Ishikawa (cell line): ENCODE results near the gene LRPAP1.

Source experiments
- CEBPB ChIP-seq: IDR thresholded peaks from 2 replicates; pipeline ENCODE4 v1.6.1; 2012
- CREB1 ChIP-seq: IDR thresholded peaks from 2 replicates; pipeline ENCODE4 v1.6.1; 2012; ENCODE audit warnings: low read depth
- EGR1 ChIP-seq: IDR thresholded peaks from 2 replicates; pipeline ENCODE4 v1.6.1; 2012
- EP300 ChIP-seq: IDR thresholded peaks from 2 replicates; pipeline ENCODE4 v1.6.1; 2012; ENCODE audit warnings: borderline replicate concordance
- FOXM1 ChIP-seq: IDR thresholded peaks from 2 replicates; pipeline ENCODE4 v1.6.1; 2012; ENCODE audit warnings: low read depth, borderline replicate concordance
- NFIC ChIP-seq: IDR thresholded peaks from 2 replicates; pipeline ENCODE4 v1.6.1; 2012
- TAF1 ChIP-seq: IDR thresholded peaks from 2 replicates; pipeline ENCODE4 v1.6.1; 2012; ENCODE audit warnings: low read depth, mild to moderate bottlenecking
- TCF12 ChIP-seq: IDR thresholded peaks from 2 replicates; pipeline ENCODE4 v1.6.1; 2012; ENCODE audit warnings: low read depth
- TEAD4 ChIP-seq: IDR thresholded peaks from 2 replicates; pipeline ENCODE4 v1.6.1; 2012
- YY1 ChIP-seq: IDR thresholded peaks from 2 replicates; pipeline ENCODE4 v1.6.1; 2012; ENCODE audit warnings: low read depth
- ZBTB7A ChIP-seq: IDR thresholded peaks from 2 replicates; pipeline ENCODE4 v1.6.1; 2012; ENCODE audit warnings: low read depth
- TF ChIP-seq, protein P1 (sequence below): IDR thresholded peaks from 2 replicates; pipeline ENCODE4 v1.6.1; 2012; ENCODE audit warnings: low read depth, mild to moderate bottlenecking
- TF ChIP-seq, protein P2 (sequence below): IDR thresholded peaks from 2 replicates; pipeline ENCODE4 v1.6.1; 2012
- TF ChIP-seq, protein P3 (sequence below): IDR thresholded peaks from 2 replicates; pipeline ENCODE4 v1.6.1; 2012

Gene LRPAP1

DNA sequence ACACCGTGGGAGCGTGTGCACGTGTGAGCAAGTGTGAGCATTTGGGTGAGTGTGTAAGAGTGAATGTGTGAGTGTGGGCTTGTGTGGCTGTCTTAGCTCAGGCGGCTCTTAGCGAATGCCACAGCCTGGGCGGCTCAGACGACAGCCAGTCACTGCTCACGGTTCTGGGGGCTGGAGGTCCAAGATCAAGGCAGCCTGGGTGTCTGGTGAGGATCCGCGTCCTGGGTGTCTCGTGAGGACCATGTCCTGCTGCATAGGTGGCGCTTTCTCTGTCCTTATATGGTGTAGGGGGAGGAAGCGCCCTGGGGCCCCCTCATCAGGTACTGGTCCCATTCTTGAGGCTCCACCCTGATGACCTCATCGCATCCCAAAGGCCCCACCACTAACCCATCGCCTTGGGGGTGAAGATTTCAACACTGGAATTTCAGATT, 64.6 kb downstream of the LRPAP1 start:
- TF ChIP-seq EGR1: no peak
- TF ChIP-seq FOXM1: no peak
- TF ChIP-seq YY1: no peak
- TF ChIP-seq, protein P1, sequence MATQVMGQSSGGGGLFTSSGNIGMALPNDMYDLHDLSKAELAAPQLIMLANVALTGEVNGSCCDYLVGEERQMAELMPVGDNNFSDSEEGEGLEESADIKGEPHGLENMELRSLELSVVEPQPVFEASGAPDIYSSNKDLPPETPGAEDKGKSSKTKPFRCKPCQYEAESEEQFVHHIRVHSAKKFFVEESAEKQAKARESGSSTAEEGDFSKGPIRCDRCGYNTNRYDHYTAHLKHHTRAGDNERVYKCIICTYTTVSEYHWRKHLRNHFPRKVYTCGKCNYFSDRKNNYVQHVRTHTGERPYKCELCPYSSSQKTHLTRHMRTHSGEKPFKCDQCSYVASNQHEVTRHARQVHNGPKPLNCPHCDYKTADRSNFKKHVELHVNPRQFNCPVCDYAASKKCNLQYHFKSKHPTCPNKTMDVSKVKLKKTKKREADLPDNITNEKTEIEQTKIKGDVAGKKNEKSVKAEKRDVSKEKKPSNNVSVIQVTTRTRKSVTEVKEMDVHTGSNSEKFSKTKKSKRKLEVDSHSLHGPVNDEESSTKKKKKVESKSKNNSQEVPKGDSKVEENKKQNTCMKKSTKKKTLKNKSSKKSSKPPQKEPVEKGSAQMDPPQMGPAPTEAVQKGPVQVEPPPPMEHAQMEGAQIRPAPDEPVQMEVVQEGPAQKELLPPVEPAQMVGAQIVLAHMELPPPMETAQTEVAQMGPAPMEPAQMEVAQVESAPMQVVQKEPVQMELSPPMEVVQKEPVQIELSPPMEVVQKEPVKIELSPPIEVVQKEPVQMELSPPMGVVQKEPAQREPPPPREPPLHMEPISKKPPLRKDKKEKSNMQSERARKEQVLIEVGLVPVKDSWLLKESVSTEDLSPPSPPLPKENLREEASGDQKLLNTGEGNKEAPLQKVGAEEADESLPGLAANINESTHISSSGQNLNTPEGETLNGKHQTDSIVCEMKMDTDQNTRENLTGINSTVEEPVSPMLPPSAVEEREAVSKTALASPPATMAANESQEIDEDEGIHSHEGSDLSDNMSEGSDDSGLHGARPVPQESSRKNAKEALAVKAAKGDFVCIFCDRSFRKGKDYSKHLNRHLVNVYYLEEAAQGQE: no peak

DNA sequence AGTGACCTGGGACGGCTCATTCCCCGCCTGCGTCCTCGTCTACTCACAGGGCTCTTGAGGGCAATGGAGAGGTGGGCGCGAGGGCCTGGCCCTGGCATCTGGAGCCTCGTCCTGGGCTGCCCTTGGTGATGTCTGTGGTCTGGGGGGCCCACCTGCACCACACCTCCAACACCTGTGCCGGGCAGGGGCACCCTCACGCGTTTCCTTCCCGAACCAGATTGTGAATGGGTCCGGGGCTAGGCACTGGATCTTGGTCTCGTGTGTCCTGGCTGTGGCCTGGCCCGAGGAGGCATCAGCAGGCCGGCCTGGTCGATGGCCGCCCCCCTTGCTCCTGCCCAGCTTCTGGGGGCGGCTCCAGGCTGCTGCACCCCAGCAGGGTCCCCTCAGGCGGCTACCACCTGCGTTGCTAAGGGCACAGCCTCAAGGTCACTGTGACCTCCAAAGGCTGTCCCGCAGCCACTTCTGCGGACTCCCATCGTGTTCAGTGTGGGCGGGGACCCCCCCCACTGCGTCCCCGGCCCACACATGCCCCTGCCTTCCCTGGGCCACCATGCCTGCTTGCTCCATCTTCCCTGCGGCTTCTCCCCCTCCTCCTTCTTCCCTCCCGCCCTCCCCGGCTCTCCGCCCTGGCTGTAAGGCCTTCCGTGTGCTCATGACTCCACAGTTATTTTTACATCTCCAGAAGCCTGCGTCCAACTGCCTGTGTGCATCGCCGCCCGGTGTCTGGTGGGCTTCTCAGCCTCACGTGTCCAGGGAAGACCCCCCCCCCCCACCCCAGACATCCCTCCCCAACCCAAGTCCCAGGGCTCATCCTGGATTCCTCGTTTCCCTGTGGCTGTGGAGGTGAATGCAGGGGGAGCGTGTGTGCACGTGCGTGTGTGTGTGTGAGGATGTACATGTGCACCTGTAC, 65.3 kb downstream of the LRPAP1 start:
- TF ChIP-seq, protein P2, sequence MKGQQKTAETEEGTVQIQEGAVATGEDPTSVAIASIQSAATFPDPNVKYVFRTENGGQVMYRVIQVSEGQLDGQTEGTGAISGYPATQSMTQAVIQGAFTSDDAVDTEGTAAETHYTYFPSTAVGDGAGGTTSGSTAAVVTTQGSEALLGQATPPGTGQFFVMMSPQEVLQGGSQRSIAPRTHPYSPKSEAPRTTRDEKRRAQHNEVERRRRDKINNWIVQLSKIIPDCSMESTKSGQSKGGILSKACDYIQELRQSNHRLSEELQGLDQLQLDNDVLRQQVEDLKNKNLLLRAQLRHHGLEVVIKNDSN: 0 out of 2 replicates have a peak, but pooled peaks have one; percentile 15
- TF ChIP-seq TCF12: peak; percentile 86
- TF ChIP-seq CREB1: no peak
- TF ChIP-seq TAF1: no peak
- peak; percentile 85 for TF ChIP-seq EP300
- TF ChIP-seq, protein P3, sequence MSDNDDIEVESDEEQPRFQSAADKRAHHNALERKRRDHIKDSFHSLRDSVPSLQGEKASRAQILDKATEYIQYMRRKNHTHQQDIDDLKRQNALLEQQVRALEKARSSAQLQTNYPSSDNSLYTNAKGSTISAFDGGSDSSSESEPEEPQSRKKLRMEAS: peak; percentile 20; the same call in 1 of the 2 replicates
- peak; percentile 60; the same call in 1 of the 2 replicates for TF ChIP-seq FOXM1
- peak; percentile 86 for TF ChIP-seq EGR1
- peak; percentile 57 for TF ChIP-seq NFIC

DNA sequence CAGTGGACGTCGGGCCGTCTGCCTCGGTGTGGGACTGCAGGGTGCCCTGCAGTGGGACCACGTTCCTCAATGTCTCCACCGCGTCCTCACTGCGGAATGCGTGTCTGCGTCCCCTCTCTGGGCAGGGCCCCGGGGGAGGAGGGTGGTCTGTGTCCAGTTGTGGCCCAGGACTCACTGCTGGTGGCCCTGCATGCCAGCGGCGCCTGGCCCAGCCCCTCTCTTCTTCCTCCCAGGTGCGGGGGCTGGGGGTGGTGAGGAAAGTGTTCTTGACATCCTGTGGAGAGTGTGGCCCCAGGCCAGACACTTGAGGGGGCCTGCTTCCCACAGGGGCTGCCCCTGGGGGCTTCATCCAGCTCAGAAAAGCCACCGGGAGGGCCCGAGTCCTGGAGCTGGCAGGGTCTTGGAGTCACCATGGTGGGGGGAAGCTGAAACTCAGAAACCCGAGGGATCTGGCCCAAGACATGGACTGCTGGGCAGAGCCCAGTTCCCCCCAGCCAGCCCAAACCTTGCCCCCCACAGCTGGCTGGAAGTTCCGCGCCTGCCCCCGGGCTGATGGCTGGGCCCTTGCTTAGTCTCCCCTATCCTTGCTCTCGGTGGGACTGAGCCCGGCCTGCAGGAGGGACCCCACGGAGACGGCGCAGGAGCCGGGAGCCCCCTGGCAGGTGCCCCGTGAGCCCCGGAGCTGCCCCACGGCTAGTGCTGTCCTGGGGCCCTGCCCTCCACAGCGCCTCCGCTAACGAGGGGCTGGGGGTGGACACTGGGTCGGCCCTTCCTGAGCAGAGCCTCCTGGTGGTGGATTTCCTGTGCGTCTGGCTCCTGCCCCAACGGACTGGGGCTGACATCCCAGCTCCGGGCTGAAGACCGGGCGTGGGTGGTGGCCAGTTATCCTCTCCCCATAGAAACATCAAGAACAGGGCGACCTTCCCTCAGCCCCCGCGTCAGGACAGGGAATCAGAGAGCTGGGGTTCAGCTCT, 66.2 kb downstream of the LRPAP1 start:
- TF ChIP-seq EGR1: no peak
- no peak for TF ChIP-seq TEAD4
- TF ChIP-seq EP300: 0 out of 2 replicates have a peak, but pooled peaks have one; percentile 8
- TF ChIP-seq, protein P2: no peak
- TF ChIP-seq CEBPB: no peak
- TF ChIP-seq, protein P3: no peak; the same call in 1 of the 2 replicates
- peak; percentile 30; the same call in 1 of the 2 replicates for TF ChIP-seq NFIC

DNA sequence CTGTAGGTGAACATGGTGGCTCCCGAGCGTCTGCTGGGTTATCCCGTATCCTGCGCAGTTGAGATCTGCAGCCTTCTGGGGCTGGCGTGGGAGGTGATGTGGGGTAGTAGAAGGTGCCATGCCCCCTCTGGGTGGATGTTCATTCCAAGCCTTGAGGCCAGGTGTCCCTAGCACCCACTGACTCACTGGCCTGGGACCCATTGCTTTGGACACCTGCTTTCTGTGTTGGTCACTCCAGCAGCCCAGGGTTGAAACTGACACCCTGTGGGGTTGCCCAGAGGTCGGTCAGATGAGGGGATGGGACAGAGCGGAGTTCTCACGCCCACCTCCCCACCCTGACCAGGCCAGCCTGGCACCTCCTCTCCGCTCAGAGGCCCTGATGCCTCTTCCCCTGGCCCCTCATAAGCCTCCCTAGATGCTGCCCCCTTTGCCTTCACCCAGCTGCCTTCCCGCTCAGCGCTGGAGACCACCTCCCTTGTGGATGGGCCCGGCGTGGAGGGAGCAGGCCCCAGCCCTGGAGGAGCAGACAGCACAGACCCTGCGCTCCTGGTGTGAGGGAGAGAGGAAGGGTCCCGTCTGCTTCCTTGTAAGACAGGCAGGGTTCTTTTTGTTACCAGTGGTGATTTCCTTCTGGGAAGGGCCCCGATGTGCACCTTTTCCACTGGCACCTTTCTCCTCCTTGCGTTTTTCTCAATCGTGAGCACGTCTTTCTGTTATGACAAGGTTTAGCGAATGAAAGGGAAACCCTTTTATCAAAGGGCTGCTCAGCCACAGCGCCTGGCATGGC, 67.1 kb downstream of the LRPAP1 start:
- TF ChIP-seq TCF12: no peak
- TF ChIP-seq TAF1: no peak
- no peak for TF ChIP-seq FOXM1
- TF ChIP-seq NFIC: no peak
- TF ChIP-seq, protein P1: no peak
- TF ChIP-seq CEBPB: no peak
- TF ChIP-seq, protein P3: no peak
- TF ChIP-seq ZBTB7A: no peak; the same call in none of the 2 replicates
- TF ChIP-seq TEAD4: no peak

DNA sequence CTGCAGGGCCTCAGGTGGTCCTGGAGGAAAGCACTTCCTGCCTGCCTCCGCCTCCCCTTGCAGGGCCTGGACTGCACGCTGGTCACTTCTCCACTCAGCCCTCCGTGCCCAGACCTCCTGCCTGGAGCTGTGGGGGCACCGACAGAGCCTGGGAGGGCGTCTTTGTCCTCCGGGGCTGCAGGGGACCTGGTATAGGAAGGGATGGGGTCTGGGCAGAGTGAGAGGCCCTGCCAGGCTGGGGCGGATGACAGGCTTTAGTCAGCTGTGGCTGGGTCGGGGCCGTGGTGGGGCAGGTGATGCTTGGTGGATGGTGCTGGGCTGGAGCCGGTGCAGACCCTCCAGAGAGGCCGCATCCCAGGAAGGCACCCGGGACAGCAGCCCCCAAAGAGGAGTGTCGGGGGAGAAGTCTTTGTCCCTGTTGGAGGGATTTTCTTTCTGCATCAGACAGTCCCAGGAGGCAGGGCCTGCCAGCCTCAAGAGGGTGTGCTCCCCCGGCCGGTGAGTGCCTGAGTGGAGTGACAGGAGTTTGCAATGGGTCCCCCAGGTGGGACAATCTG, 67.8 kb downstream of the LRPAP1 start:
- TF ChIP-seq, protein P3: 0 out of 2 replicates have a peak, but pooled peaks have one; percentile 1
- TF ChIP-seq YY1: no peak
